Measurements from ENCODE around the gene PLCH1.

DNA sequence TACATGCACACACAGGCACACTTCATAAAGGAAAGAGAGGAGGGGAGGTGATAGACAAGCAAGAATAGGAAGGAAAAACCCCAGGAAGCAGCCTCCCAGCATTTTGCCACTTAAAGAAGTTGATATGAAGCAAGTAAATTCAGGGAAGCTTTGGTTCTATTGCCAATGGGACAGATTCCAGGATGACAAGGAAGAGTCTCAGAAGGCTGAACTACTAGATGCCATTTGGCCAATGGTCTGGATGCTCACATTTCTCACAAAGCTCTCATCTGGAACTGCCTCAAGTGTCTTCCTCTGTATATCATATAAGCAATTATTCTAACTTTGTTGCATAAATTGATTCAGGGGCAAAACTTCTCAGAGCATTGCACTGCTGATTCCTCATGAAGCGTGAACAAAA is 372.6 kb downstream of the PLCH1 start:
- TF ChIP-seq, protein P1, sequence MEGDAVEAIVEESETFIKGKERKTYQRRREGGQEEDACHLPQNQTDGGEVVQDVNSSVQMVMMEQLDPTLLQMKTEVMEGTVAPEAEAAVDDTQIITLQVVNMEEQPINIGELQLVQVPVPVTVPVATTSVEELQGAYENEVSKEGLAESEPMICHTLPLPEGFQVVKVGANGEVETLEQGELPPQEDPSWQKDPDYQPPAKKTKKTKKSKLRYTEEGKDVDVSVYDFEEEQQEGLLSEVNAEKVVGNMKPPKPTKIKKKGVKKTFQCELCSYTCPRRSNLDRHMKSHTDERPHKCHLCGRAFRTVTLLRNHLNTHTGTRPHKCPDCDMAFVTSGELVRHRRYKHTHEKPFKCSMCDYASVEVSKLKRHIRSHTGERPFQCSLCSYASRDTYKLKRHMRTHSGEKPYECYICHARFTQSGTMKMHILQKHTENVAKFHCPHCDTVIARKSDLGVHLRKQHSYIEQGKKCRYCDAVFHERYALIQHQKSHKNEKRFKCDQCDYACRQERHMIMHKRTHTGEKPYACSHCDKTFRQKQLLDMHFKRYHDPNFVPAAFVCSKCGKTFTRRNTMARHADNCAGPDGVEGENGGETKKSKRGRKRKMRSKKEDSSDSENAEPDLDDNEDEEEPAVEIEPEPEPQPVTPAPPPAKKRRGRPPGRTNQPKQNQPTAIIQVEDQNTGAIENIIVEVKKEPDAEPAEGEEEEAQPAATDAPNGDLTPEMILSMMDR (IDR thresholded peaks at IDR 0.05; ENCODE audit: low read depth, low read length), result no peak
- TF ChIP-seq EZH2phosphoT487 (IDR thresholded peaks at IDR 0.05; ENCODE audit: low read depth), result no peak
